PC-9 (cell line): ENCODE measurements around the gene MYO1C. TPM values are rescaled to one million over a fixed set of nuclear protein-coding genes. Genes with fewer than 3 reads are reported as not detected.

Experiments
- BruUV-seq: library from RNA; stranded (reverse); fragments of 400-500 nt; replicated peaks from 2 replicates; lab custom pipeline; 2021; lab: Mats Ljungman, UMichigan
- CTCF ChIA-PET: fragments of 300-600 bp; sonication (Branson Sonifier 250); formaldehyde crosslinking; loops from one replicate; lab custom pipeline; 2022; ENCODE audit warnings: antibody characterized with exemption; lab: Charles Lee
- POLR2A ChIA-PET: fragments of 300-600 bp; sonication (Branson Sonifier 250); formaldehyde crosslinking; loops from one replicate; lab custom pipeline; 2022; ENCODE audit warnings: antibody characterized with exemption; ENCODE audit not compliant: unreplicated experiment; lab: Charles Lee
- DNase-seq, 2 experiments: peaks; one replicate each; pipeline versions ENCODE4 v3.0.0 to v3.0.0-alpha.2; 2015 to 2022; ENCODE audit warnings: mixed read lengths in 1 of 2
- H2AFZ ChIP-seq: fragments of 200-600 bp; sonication (generic); 2 replicates; pipeline ENCODE4 v1.8.1; 2017; ENCODE audit warnings: antibody characterized with exemption
- H3F3A ChIP-seq: fragments of 200-600 bp; sonication (generic); 2 replicates; pipeline ENCODE4 v1.8.1; 2017; ENCODE audit warnings: antibody characterized with exemption, mild to moderate bottlenecking, low read depth; ENCODE audit not compliant: insufficient read depth
- H3K27ac ChIP-seq: fragments of 200-600 bp; sonication (generic); 2 replicates; pipeline ENCODE4 v1.6.1; 2016; ENCODE audit warnings: mixed run types
- H3K27me3 ChIP-seq: fragments of 200-600 bp; sonication (generic); 2 replicates; pipeline ENCODE4 v1.6.1; 2016; ENCODE audit warnings: low read depth, mixed run types; ENCODE audit not compliant: insufficient read depth
- H3K36me3 ChIP-seq: fragments of 200-600 bp; sonication (generic); 2 replicates; pipeline ENCODE4 v1.6.1; 2016; ENCODE audit warnings: low read depth, mixed run types
- H3K4me1 ChIP-seq: fragments of 200-600 bp; sonication (generic); replicated peaks from 2 replicates; pipeline ENCODE4 v1.6.1; 2016; ENCODE audit warnings: mixed run types; ENCODE audit not compliant: insufficient read depth
- H3K4me2 ChIP-seq: fragments of 200-600 bp; sonication (generic); 2 replicates; pipeline ENCODE4 v1.6.1; 2017; ENCODE audit warnings: mixed run types
- H3K4me3 ChIP-seq: fragments of 200-600 bp; sonication (generic); 2 replicates; pipeline ENCODE4 v1.6.1; 2016; ENCODE audit warnings: mixed run types
- H3K79me2 ChIP-seq: fragments of 200-600 bp; sonication (generic); 2 replicates; pipeline ENCODE4 v1.6.1; 2017; ENCODE audit warnings: low read depth, mixed run types
- H3K9me2 ChIP-seq: fragments of 200-600 bp; sonication (generic); 2 replicates; pipeline ENCODE4 v1.8.1; 2017; ENCODE audit warnings: mild to moderate bottlenecking; ENCODE audit not compliant: insufficient read depth
- H3K9me3 ChIP-seq: fragments of 200-600 bp; sonication (generic); 2 replicates; pipeline ENCODE4 v1.8.1; 2016; ENCODE audit warnings: low read depth; ENCODE audit not compliant: insufficient read depth
- H4K20me1 ChIP-seq: fragments of 200-600 bp; sonication (generic); 2 replicates; pipeline ENCODE4 v1.8.1; 2017; ENCODE audit not compliant: insufficient read depth
- EZH2 ChIP-seq: fragments of 200-600 bp; sonication (generic); IDR thresholded peaks from 2 replicates; pipeline ENCODE4 v1.8.0; 2017; ENCODE audit warnings: antibody characterized with exemption, low read depth
- intact Hi-C: fragments of 100-400 bp; cut with micrococcal nuclease; formaldehyde crosslinking; loops from one replicate; pipeline ENCODE4 v1.10.0; 2022; ENCODE audit not compliant: unreplicated experiment
- total RNA-seq: library from RNA; stranded (reverse); gene quantifications from 2 replicates; pipeline ENCODE4 v1.2.3, GENCODE V29; 2021
- TF ChIP-seq, protein P1 (sequence below): fragments of 200-600 bp; sonication (generic); conservative IDR thresholded peaks from 2 replicates; pipeline ENCODE4 v1.6.1; 2017; ENCODE audit warnings: mixed run types, antibody characterized with exemption, mild to moderate bottlenecking, moderate library complexity

MYO1C gene
- total RNA-seq, 1 experiment from 2014 or later = 237 TPM

DNA sequence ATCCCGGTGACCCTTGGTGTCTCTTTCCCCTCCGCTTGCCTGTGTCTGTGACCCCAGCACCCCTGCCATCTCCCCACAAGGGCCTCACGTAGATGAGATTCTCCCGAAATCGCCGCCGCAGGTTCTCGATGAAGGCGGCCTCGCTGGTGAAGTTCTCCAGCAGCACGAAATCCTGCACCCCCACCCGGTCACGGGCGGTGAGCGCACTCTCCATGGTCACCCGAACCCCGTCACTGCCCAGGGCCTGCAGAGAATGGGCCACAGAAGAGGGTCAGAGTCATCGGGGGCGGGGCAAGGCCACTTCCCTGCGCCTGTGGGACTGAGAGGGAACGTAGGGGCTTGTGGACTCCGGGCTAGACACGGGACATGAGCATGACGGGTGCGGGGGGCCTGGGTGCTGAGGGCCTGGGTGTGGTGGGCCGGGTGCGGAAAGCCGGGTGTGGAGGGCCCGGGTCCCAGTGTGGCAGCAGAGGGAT, 8.4 kb downstream of the MYO1C start:
- Histone ChIP-seq H3K9me2 (no peaks in the 10 kb centered on the region), H2AFZ (no peak overlapping the region), H3K9me3 (no peaks in the 10 kb centered on the region), H3K4me3 (no peak overlapping the region), H3K27ac (no peak overlapping the region), H3K27me3 (no peaks in the 10 kb centered on the region), H3K4me1 (peaks cover 38% of the 10 kb centered on the region), H3K36me3 (no peaks in the 10 kb centered on the region; the same call in 1 of the 2 replicates), H3F3A (peaks cover 32% of the 10 kb centered on the region; the same call in 1 of the 2 replicates), H4K20me1 (no peaks in the 10 kb centered on the region; the same call in 1 of the 2 replicates), H3K4me2 (0 out of 2 replicates have a peak overlapping the region, but pooled peaks have one; percentile 28), H3K79me2 (peaks cover 6% of the 10 kb centered on the region; the same call in 1 of the 2 replicates)
- no peak for DNase-seq
- TSS peak; percentile 7 for BruUV-seq
- intact Hi-C loops = no loop called here
- TF ChIP-seq, protein P1, sequence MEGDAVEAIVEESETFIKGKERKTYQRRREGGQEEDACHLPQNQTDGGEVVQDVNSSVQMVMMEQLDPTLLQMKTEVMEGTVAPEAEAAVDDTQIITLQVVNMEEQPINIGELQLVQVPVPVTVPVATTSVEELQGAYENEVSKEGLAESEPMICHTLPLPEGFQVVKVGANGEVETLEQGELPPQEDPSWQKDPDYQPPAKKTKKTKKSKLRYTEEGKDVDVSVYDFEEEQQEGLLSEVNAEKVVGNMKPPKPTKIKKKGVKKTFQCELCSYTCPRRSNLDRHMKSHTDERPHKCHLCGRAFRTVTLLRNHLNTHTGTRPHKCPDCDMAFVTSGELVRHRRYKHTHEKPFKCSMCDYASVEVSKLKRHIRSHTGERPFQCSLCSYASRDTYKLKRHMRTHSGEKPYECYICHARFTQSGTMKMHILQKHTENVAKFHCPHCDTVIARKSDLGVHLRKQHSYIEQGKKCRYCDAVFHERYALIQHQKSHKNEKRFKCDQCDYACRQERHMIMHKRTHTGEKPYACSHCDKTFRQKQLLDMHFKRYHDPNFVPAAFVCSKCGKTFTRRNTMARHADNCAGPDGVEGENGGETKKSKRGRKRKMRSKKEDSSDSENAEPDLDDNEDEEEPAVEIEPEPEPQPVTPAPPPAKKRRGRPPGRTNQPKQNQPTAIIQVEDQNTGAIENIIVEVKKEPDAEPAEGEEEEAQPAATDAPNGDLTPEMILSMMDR = no peak
- TF ChIP-seq EZH2 = no peak
- CTCF ChIA-PET = no interaction called here
- POLR2A ChIA-PET = interaction anchor here (0.6 to 0.7 kb wide), 4 partner anchors 24 to 812 kb away, joined by 3 to 7 read pairs (median 4); partner anchors contain the start of gene INPP5K

DNA sequence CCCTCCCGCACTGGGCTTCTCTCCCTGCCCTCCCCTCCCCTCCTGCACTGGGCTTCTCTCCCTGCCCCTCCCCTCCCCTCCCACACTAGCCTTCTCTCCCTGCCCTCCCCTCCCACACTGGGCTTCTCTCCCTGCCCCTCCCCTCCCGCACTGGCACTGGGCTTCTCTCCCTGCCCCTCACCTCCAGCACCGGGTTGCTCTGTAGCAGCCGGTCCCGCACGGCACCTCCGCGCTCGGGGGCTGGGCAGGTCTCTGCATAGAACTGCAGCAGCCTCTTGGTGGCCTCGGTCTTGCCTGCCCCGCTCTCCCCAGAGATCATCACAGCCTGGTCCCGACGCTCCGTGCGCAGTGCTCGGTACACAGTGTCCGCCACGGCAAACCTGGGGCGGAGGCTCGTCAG, 9.8 kb downstream of the MYO1C start:
- DNase-seq = no peak
- no peak overlapping the region for H3K27ac ChIP-seq
- H3K9me2 ChIP-seq = no peaks in the 10 kb centered on the region
- ChIA-PET CTCF (no interaction called here), POLR2A (no interaction called here)
- H3K27me3 ChIP-seq = no peaks in the 10 kb centered on the region
- H3K36me3 ChIP-seq = no peaks in the 10 kb centered on the region; the same call in 1 of the 2 replicates
- TF ChIP-seq, protein P1 = no peak
- TF ChIP-seq EZH2 = no peak
- H2AFZ ChIP-seq = no peak overlapping the region
- no peaks in the 10 kb centered on the region for H3K9me3 ChIP-seq
- peaks cover 20% of the 10 kb centered on the region; the same call in 1 of the 2 replicates for H3F3A ChIP-seq
- no peaks in the 10 kb centered on the region for H3K79me2 ChIP-seq
- peaks cover 27% of the 10 kb centered on the region for H3K4me1 ChIP-seq
- H3K4me3 ChIP-seq = no peak overlapping the region
- no peak overlapping the region for H3K4me2 ChIP-seq
- intact Hi-C loops = no loop called here
- BruUV-seq = no TSS peak
- H4K20me1 ChIP-seq = peaks cover 5% of the 10 kb centered on the region; the same call in 1 of the 2 replicates

DNA sequence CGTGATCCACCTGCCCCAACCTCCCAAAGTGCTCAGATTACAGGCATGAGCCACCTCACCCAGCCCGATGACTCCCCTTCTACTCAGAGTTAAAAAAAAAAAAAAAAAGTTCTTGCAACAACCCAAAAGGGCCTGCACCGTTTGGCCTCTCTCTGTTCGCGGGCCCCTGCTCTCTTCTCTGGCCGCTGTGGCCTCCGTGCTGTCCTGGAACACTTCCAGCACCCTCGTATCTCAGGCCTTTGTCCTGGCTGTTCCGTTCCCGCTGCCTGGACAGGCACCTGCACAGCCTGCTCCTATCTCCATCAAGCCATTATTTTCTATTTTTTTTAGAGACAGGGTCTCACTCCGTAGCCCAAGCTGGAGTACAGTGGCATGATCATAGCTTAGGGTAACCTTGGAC, 10.8 kb downstream of the MYO1C start:
- H3F3A ChIP-seq = peaks cover 13% of the 10 kb centered on the region; the same call in 1 of the 2 replicates
- no peak overlapping the region for H3K4me3 ChIP-seq
- no peak overlapping the region for H2AFZ ChIP-seq
- H4K20me1 ChIP-seq = peaks cover 5% of the 10 kb centered on the region; the same call in 1 of the 2 replicates
- H3K4me2 ChIP-seq = no peak overlapping the region
- no peaks in the 10 kb centered on the region for H3K27me3 ChIP-seq
- peaks cover 17% of the 10 kb centered on the region for H3K4me1 ChIP-seq
- H3K9me2 ChIP-seq = no peaks in the 10 kb centered on the region
- no peaks in the 10 kb centered on the region; the same call in 1 of the 2 replicates for H3K36me3 ChIP-seq
- ChIA-PET POLR2A (no interaction called here), CTCF (no interaction called here)
- no TSS peak for BruUV-seq
- H3K9me3 ChIP-seq = no peaks in the 10 kb centered on the region
- no peak overlapping the region for H3K27ac ChIP-seq
- intact Hi-C loops = no loop called here
- no peak for DNase-seq
- TF ChIP-seq, protein P1 = no peak
- TF ChIP-seq EZH2 = no peak
- no peaks in the 10 kb centered on the region for H3K79me2 ChIP-seq
